GM23338 (cell line): ENCODE data around the gene ANO7. TPM values are rescaled to one million over a fixed set of nuclear protein-coding genes. Genes with fewer than 3 reads are reported as not detected.

ENCODE experiments used
- ATAC-seq: fragments of 200-7000 bp; cut with Tn5 transposase; 3 replicates; pipeline ENCODE4 v1.9.1; 2020
- DNase-seq: peaks from one replicate; pipeline ENCODE4 v3.0.0-alpha.2; 2015; ENCODE audit warnings: low spot score
- H2AFZ ChIP-seq: fragments of 200-600 bp; sonication (generic); 2 replicates; pipeline ENCODE4 v1.8.0; 2016; ENCODE audit warnings: antibody characterized with exemption, mild to moderate bottlenecking, moderate library complexity
- H3F3A ChIP-seq: fragments of 200-600 bp; sonication (generic); replicated peaks from 2 replicates; pipeline ENCODE4 v1.8.0; 2017; ENCODE audit warnings: antibody characterized with exemption, mixed run types, low read depth
- H3K27ac ChIP-seq: fragments of 200-600 bp; sonication (generic); 2 replicates; pipeline ENCODE4 v1.6.1; 2016; ENCODE audit warnings: low read depth
- H3K27me3 ChIP-seq: fragments of 200-600 bp; sonication (generic); 2 replicates; pipeline ENCODE4 v1.8.0; 2016; ENCODE audit warnings: mild to moderate bottlenecking, mixed run types, moderate library complexity; ENCODE audit not compliant: insufficient read depth
- H3K36me3 ChIP-seq: fragments of 200-600 bp; sonication (generic); 2 replicates; pipeline ENCODE4 v1.8.0; 2016; ENCODE audit warnings: mild to moderate bottlenecking; ENCODE audit not compliant: insufficient read depth
- H3K4me1 ChIP-seq: fragments of 200-600 bp; sonication (generic); 2 replicates; pipeline ENCODE4 v1.8.0; 2016; ENCODE audit warnings: mild to moderate bottlenecking, moderate library complexity; ENCODE audit not compliant: insufficient read depth
- H3K4me2 ChIP-seq: fragments of 200-600 bp; sonication (generic); 2 replicates; pipeline ENCODE4 v1.7.1; 2017; ENCODE audit warnings: mixed run types
- H3K4me3 ChIP-seq: fragments of 200-600 bp; sonication (generic); 2 replicates; pipeline ENCODE4 v1.6.1; 2016; ENCODE audit warnings: mixed run types
- H3K79me2 ChIP-seq: fragments of 200-600 bp; sonication (generic); replicated peaks from 2 replicates; pipeline ENCODE4 v1.8.0; 2017; ENCODE audit warnings: mild to moderate bottlenecking; ENCODE audit not compliant: insufficient read depth
- H3K9me2 ChIP-seq: fragments of 200-600 bp; sonication (generic); 2 replicates; pipeline ENCODE4 v1.8.0; 2017; ENCODE audit not compliant: insufficient read depth
- H4K20me1 ChIP-seq: fragments of 200-600 bp; sonication (generic); replicated peaks from 2 replicates; pipeline ENCODE4 v1.8.0; 2017; ENCODE audit warnings: mild to moderate bottlenecking; ENCODE audit not compliant: insufficient read depth
- H3K27ac Mint-ChIP-seq: 2 replicates; pipeline ENCODE4 v1.8.0; 2020; ENCODE audit warnings: inconsistent platforms, mild to moderate bottlenecking, moderate library complexity, mixed read lengths
- H3K27me3 Mint-ChIP-seq: 3 replicates; pipeline ENCODE4 v1.8.0; 2022; ENCODE audit warnings: low read depth, mild to moderate bottlenecking, moderate library complexity, mixed read lengths, inconsistent platforms; ENCODE audit not compliant: insufficient read depth, poor library complexity
- H3K36me3 Mint-ChIP-seq: 3 replicates; pipeline ENCODE4 v1.8.0; 2021; ENCODE audit warnings: low read depth, mild to moderate bottlenecking, inconsistent platforms, moderate library complexity, mixed read lengths
- H3K4me1 Mint-ChIP-seq: 3 replicates; pipeline ENCODE4 v1.8.0; 2020; ENCODE audit warnings: mild to moderate bottlenecking, inconsistent platforms, mixed read lengths
- H3K4me3 Mint-ChIP-seq: 3 replicates; pipeline ENCODE4 v1.8.0; 2021; ENCODE audit warnings: moderate library complexity, mild to moderate bottlenecking, inconsistent platforms, mixed read lengths
- H3K9me3 Mint-ChIP-seq: 3 replicates; pipeline ENCODE4 v1.8.0; 2020; ENCODE audit warnings: moderate library complexity, mild to moderate bottlenecking, inconsistent platforms, mixed read lengths
- JUNB ChIP-seq: IDR thresholded peaks from one replicate; pipeline ENCODE4 v1.6.1; 2016; ENCODE audit warnings: antibody characterized with exemption; ENCODE audit not compliant: unreplicated experiment
- ZNF114 ChIP-seq: fragments of 250-450 bp; sonication (Bioruptor Pico); IDR thresholded peaks from 2 replicates; pipeline ENCODE4 v1.5.0; 2020; ENCODE audit warnings: mild to moderate bottlenecking, moderate library complexity
- polyA plus RNA-seq: library from polyadenylated mRNA; unstranded; fragments of >200 nt; fragmentation: Nextera tagmentation; extraction: Ambion mirVana; gene quantifications from 2 replicates; pipeline ENCODE4 v1.2.1, GENCODE V29; 2016
- total RNA-seq: library from RNA; depleted of rRNA; stranded (reverse); fragments of >200 nt; shearing (Covaris generic); gene quantifications from 2 replicates; pipeline ENCODE4 v1.2.3, GENCODE V29; 2014
- TF ChIP-seq, protein P1 (sequence below): fragments of 250-450 bp; sonication (Bioruptor Pico); IDR thresholded peaks from 2 replicates; pipeline ENCODE4 v1.5.0; 2020; ENCODE audit warnings: mild to moderate bottlenecking, moderate library complexity
- TF ChIP-seq, protein P2 (sequence below), 2 experiments: fragments of 200-600 bp in 1 of 2; sonication (generic) in 1 of 2; conservative IDR thresholded peaks; 2 replicates each; pipeline versions ENCODE4 v1.5.1 to v1.6.1; 2016 to 2017; ENCODE audit warnings: antibody characterized with exemption in 2 of 2, low read depth in 2 of 2, mild to moderate bottlenecking in 2 of 2, moderate library complexity in 1 of 2

The ANO7 gene
- total and polyA plus RNA-seq, 2 experiments from 2014 or later: 3.6 to 5.1 TPM

GRCh38 chr2:241267249-241268067, 79.0 kb downstream of the ANO7 start:
- H3K27ac ChIP-seq: no peak overlapping the region
- H3K79me2 ChIP-seq: peaks cover 75% of the 10 kb centered on the region
- no peaks in the 10 kb centered on the region for H3K27me3 ChIP-seq
- peaks cover 9% of the 10 kb centered on the region for H3K27me3 Mint-ChIP-seq
- H4K20me1 ChIP-seq: peaks cover 56% of the 10 kb centered on the region
- H3K4me1 Mint-ChIP-seq: peaks cover 37% of the 10 kb centered on the region
- H2AFZ ChIP-seq: no peak overlapping the region
- H3K4me1 ChIP-seq: 0 out of 2 replicates have a peak, but pooled peaks cover 6% of the 10 kb centered on the region
- H3K4me3 ChIP-seq: no peak overlapping the region
- peaks cover 13% of the 10 kb centered on the region; the same call in 1 of the 2 replicates for H3K36me3 ChIP-seq
- peak; percentile 21 for ATAC-seq
- no peaks in the 10 kb centered on the region for H3K9me2 ChIP-seq
- H3K36me3 Mint-ChIP-seq: peaks cover 52% of the 10 kb centered on the region
- H3F3A ChIP-seq: 0 out of 2 replicates have a peak, but pooled peaks cover 2% of the 10 kb centered on the region
- no peaks in the 10 kb centered on the region for H3K9me3 Mint-ChIP-seq
- H3K27ac Mint-ChIP-seq: 0 out of 2 replicates have a peak overlapping the region, but pooled peaks have one; percentile 28
- DNase-seq: peak; percentile 21
- no peak overlapping the region for H3K4me3 Mint-ChIP-seq
- TF ChIP-seq JUNB (no peak), ZNF114 (no peak)
- TF ChIP-seq, protein P1, sequence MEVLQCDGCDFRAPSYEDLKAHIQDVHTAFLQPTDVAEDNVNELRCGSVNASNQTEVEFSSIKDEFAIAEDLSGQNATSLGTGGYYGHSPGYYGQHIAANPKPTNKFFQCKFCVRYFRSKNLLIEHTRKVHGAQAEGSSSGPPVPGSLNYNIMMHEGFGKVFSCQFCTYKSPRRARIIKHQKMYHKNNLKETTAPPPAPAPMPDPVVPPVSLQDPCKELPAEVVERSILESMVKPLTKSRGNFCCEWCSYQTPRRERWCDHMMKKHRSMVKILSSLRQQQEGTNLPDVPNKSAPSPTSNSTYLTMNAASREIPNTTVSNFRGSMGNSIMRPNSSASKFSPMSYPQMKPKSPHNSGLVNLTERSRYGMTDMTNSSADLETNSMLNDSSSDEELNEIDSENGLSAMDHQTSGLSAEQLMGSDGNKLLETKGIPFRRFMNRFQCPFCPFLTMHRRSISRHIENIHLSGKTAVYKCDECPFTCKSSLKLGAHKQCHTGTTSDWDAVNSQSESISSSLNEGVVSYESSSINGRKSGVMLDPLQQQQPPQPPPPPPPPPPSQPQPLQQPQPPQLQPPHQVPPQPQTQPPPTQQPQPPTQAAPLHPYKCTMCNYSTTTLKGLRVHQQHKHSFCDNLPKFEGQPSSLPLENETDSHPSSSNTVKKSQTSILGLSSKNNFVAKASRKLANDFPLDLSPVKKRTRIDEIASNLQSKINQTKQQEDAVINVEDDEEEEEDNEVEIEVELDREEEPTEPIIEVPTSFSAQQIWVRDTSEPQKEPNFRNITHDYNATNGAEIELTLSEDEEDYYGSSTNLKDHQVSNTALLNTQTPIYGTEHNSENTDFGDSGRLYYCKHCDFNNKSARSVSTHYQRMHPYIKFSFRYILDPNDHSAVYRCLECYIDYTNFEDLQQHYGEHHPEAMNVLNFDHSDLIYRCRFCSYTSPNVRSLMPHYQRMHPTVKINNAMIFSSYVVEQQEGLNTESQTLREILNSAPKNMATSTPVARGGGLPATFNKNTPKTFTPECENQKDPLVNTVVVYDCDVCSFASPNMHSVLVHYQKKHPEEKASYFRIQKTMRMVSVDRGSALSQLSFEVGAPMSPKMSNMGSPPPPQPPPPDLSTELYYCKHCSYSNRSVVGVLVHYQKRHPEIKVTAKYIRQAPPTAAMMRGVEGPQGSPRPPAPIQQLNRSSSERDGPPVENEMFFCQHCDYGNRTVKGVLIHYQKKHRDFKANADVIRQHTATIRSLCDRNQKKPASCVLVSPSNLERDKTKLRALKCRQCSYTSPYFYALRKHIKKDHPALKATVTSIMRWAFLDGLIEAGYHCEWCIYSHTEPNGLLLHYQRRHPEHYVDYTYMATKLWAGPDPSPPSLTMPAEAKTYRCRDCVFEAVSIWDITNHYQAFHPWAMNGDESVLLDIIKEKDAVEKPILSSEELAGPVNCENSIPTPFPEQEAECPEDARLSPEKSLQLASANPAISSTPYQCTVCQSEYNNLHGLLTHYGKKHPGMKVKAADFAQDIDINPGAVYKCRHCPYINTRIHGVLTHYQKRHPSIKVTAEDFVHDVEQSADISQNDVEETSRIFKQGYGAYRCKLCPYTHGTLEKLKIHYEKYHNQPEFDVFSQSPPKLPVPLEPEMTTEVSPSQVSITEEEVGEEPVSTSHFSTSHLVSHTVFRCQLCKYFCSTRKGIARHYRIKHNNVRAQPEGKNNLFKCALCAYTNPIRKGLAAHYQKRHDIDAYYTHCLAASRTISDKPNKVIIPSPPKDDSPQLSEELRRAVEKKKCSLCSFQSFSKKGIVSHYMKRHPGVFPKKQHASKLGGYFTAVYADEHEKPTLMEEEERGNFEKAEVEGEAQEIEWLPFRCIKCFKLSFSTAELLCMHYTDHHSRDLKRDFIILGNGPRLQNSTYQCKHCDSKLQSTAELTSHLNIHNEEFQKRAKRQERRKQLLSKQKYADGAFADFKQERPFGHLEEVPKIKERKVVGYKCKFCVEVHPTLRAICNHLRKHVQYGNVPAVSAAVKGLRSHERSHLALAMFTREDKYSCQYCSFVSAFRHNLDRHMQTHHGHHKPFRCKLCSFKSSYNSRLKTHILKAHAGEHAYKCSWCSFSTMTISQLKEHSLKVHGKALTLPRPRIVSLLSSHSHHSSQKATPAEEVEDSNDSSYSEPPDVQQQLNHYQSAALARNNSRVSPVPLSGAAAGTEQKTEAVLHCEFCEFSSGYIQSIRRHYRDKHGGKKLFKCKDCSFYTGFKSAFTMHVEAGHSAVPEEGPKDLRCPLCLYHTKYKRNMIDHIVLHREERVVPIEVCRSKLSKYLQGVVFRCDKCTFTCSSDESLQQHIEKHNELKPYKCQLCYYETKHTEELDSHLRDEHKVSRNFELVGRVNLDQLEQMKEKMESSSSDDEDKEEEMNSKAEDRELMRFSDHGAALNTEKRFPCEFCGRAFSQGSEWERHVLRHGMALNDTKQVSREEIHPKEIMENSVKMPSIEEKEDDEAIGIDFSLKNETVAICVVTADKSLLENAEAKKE: no peak
- TF ChIP-seq, protein P2, sequence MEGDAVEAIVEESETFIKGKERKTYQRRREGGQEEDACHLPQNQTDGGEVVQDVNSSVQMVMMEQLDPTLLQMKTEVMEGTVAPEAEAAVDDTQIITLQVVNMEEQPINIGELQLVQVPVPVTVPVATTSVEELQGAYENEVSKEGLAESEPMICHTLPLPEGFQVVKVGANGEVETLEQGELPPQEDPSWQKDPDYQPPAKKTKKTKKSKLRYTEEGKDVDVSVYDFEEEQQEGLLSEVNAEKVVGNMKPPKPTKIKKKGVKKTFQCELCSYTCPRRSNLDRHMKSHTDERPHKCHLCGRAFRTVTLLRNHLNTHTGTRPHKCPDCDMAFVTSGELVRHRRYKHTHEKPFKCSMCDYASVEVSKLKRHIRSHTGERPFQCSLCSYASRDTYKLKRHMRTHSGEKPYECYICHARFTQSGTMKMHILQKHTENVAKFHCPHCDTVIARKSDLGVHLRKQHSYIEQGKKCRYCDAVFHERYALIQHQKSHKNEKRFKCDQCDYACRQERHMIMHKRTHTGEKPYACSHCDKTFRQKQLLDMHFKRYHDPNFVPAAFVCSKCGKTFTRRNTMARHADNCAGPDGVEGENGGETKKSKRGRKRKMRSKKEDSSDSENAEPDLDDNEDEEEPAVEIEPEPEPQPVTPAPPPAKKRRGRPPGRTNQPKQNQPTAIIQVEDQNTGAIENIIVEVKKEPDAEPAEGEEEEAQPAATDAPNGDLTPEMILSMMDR (conservative IDR thresholded peaks at IDR 0.05; ENCODE audit: low read depth in 2 of 2): peak in 1 of 2 experiments; percentile 23; a peak in 1 of 4 replicates
- no peak overlapping the region for H3K4me2 ChIP-seq
